ENCODE measurements around the gene DAPK2.

Gene DAPK2

GRCh38 chr15:64052925-64053491, 6.7 kb upstream of the DAPK2 start:
- no peak for DNase-seq

GRCh38 chr15:64051407-64052259, 5.3 kb upstream of the DAPK2 start:
- DNase-seq = no peak

- no peak for DNase-seq
Observed at GRCh38 chr15:64051093-64051402, 4.8 kb upstream of the DAPK2 start.

GRCh38 chr15:64050281-64051092, 4.2 kb upstream of the DAPK2 start:
- no peak for DNase-seq

- no peak for DNase-seq
Observed at GRCh38 chr15:64048781-64049460, 2.6 kb upstream of the DAPK2 start.

- no peak for DNase-seq
Observed at GRCh38 chr15:64045774-64046420, 388 bp downstream of the DAPK2 start.

- DNase-seq = no peak
Observed at GRCh38 chr15:64045101-64045435, 1.2 kb downstream of the DAPK2 start.

GRCh38 chr15:64044300-64045100, 1.8 kb downstream of the DAPK2 start:
- DNase-seq = no peak

- no peak for DNase-seq
Observed at GRCh38 chr15:64038878-64039610, 7.2 kb downstream of the DAPK2 start.

GRCh38 chr15:64037966-64038365, 8.3 kb downstream of the DAPK2 start:
- DNase-seq = no peak

GRCh38 chr15:64037116-64037515, 9.2 kb downstream of the DAPK2 start:
- no peak for DNase-seq

- DNase-seq = no peak
Observed at GRCh38 chr15:64035525-64035924, 10.8 kb downstream of the DAPK2 start.

GRCh38 chr15:64034519-64034918, 11.8 kb downstream of the DAPK2 start:
- no peak for DNase-seq

GRCh38 chr15:64032329-64032728, 14.0 kb downstream of the DAPK2 start:
- no peak for DNase-seq

GRCh38 chr15:64030123-64030522, 16.2 kb downstream of the DAPK2 start:
- no peak for DNase-seq

- no peak for DNase-seq
Observed at GRCh38 chr15:64029633-64030032, 16.7 kb downstream of the DAPK2 start.

GRCh38 chr15:64029110-64029509, 17.2 kb downstream of the DAPK2 start:
- DNase-seq = no peak

- DNase-seq = no peak
Observed at GRCh38 chr15:64026591-64026990, 19.7 kb downstream of the DAPK2 start.

- no peak for DNase-seq
Observed at GRCh38 chr15:64024172-64025050, 21.9 kb downstream of the DAPK2 start.

GRCh38 chr15:64023220-64023619, 23.1 kb downstream of the DAPK2 start:
- no peak for DNase-seq

Data from NCI-H1694 (cell line).